ENCODE measurements around the gene NEK11.

DNA sequence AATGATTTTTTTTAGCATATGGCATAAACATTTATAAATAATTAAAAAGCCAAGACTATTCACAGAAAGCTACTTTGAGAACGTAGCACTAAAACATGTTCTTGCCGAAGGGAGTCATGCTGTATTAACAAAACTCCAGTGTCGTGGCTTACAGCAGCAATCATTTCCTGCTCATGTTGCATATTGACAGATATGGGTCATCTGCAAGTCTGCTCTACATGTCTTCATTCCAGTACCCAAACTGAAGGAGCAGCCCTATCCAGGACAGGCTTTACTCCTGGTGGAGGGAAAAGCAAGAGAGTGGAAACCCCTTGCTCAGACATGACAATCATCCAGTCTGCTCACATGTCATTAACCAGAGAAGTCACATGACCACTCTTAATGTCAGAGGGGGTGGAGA is 87.6 kb downstream of the NEK11 start:
- TF ChIP-seq, protein P1, sequence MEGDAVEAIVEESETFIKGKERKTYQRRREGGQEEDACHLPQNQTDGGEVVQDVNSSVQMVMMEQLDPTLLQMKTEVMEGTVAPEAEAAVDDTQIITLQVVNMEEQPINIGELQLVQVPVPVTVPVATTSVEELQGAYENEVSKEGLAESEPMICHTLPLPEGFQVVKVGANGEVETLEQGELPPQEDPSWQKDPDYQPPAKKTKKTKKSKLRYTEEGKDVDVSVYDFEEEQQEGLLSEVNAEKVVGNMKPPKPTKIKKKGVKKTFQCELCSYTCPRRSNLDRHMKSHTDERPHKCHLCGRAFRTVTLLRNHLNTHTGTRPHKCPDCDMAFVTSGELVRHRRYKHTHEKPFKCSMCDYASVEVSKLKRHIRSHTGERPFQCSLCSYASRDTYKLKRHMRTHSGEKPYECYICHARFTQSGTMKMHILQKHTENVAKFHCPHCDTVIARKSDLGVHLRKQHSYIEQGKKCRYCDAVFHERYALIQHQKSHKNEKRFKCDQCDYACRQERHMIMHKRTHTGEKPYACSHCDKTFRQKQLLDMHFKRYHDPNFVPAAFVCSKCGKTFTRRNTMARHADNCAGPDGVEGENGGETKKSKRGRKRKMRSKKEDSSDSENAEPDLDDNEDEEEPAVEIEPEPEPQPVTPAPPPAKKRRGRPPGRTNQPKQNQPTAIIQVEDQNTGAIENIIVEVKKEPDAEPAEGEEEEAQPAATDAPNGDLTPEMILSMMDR (IDR thresholded peaks at IDR 0.05; ENCODE audit: insufficient read depth, low read depth, low read length) = no peak
- no peak for TF ChIP-seq EZH2 (IDR thresholded peaks at IDR 0.05; ENCODE audit: insufficient read depth, low read length)
